ENCODE results near the gene ARHGAP45.

DNA sequence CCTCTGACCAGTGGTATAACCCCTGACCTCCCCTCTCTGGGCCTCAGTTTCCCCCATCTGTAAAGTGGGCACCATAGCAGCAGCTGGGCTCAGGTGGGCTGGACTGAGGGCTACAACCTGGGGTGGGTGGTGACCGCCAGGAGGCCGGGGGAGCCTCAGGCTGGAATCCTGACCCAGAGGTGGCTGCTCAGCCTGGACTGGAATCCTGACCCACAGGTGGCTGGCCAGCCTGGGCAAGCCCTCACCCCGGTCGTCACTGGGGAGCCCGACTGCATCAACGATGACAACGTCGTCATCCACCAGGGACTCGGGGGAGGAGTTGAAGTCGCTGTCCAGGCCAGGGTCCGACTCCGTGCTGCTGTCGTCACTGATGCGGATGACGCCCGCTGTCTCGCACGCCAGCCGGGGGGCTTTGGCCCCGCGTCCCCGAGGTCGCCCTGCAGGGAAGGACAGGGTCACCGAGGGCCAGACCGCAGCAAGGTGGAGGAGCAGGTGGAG is 47.1 kb downstream of the ARHGAP45 start:
- TF ChIP-seq EZH2 (IDR thresholded peaks at IDR 0.05; ENCODE audit: low read depth, unreplicated experiment) (no peak), EZH2phosphoT487 (IDR thresholded peaks at IDR 0.05; ENCODE audit: unreplicated experiment) (no peak), NANOG (IDR thresholded peaks at IDR 0.05; ENCODE audit: borderline replicate concordance) (no peak), ZNF331 (CRISPR knock-in tag; IDR thresholded peaks at IDR 0.05; ENCODE audit: low read depth) (no peak), POLR2AphosphoS5 (IDR thresholded peaks at IDR 0.05; ENCODE audit: low read depth) (no peak), JUNB (IDR thresholded peaks at IDR 0.05; ENCODE audit: unreplicated experiment) (no peak)
- TF ChIP-seq, protein P1, sequence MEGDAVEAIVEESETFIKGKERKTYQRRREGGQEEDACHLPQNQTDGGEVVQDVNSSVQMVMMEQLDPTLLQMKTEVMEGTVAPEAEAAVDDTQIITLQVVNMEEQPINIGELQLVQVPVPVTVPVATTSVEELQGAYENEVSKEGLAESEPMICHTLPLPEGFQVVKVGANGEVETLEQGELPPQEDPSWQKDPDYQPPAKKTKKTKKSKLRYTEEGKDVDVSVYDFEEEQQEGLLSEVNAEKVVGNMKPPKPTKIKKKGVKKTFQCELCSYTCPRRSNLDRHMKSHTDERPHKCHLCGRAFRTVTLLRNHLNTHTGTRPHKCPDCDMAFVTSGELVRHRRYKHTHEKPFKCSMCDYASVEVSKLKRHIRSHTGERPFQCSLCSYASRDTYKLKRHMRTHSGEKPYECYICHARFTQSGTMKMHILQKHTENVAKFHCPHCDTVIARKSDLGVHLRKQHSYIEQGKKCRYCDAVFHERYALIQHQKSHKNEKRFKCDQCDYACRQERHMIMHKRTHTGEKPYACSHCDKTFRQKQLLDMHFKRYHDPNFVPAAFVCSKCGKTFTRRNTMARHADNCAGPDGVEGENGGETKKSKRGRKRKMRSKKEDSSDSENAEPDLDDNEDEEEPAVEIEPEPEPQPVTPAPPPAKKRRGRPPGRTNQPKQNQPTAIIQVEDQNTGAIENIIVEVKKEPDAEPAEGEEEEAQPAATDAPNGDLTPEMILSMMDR (conservative IDR thresholded peaks at IDR 0.05; ENCODE audit: low read depth in 2 of 2) = no peak
- TF ChIP-seq, protein P2, sequence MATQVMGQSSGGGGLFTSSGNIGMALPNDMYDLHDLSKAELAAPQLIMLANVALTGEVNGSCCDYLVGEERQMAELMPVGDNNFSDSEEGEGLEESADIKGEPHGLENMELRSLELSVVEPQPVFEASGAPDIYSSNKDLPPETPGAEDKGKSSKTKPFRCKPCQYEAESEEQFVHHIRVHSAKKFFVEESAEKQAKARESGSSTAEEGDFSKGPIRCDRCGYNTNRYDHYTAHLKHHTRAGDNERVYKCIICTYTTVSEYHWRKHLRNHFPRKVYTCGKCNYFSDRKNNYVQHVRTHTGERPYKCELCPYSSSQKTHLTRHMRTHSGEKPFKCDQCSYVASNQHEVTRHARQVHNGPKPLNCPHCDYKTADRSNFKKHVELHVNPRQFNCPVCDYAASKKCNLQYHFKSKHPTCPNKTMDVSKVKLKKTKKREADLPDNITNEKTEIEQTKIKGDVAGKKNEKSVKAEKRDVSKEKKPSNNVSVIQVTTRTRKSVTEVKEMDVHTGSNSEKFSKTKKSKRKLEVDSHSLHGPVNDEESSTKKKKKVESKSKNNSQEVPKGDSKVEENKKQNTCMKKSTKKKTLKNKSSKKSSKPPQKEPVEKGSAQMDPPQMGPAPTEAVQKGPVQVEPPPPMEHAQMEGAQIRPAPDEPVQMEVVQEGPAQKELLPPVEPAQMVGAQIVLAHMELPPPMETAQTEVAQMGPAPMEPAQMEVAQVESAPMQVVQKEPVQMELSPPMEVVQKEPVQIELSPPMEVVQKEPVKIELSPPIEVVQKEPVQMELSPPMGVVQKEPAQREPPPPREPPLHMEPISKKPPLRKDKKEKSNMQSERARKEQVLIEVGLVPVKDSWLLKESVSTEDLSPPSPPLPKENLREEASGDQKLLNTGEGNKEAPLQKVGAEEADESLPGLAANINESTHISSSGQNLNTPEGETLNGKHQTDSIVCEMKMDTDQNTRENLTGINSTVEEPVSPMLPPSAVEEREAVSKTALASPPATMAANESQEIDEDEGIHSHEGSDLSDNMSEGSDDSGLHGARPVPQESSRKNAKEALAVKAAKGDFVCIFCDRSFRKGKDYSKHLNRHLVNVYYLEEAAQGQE (IDR thresholded peaks at IDR 0.05; ENCODE audit: unreplicated experiment) = no peak
